NCI-H460 (cell line): ENCODE measurements around the gene OPA1. TPM values are rescaled to one million over a fixed set of nuclear protein-coding genes. Genes with fewer than 3 reads are reported as not detected.
A peak's percentile ranks its signal among the peaks of the same experiment; 100 is the strongest.

Experiments
- DNase-seq: peaks from one replicate; pipeline ENCODE4 v3.0.0-alpha.2; 2016; ENCODE audit warnings: low read depth; ENCODE audit errors: extremely low read depth
- polyA plus RNA-seq: library from polyadenylated mRNA; depleted of rRNA; stranded (reverse); fragments of >200 nt; gene quantifications from 2 replicates; pipeline ENCODE4 v1.2.3, GENCODE V29; 2014; cell fraction: nucleus; rRNA removed
- total RNA-seq: library from RNA; depleted of rRNA; stranded (reverse); fragments of >200 nt; shearing (Covaris generic); gene quantifications from 2 replicates; pipeline ENCODE4 v1.2.3, GENCODE V29; 2014; rRNA removed

OPA1 gene
- 53.6 and 56.0 TPM in 2 replicates for total RNA-seq
- polyA plus RNA-seq, result 48.0 and 53.6 TPM in 2 replicates

- DNase-seq, result peak; percentile 96
These were observed at the start of gene OPA1 for GRCh38 chr3:193592841-193593667. OPA1 (plus strand) TSS chr3:193593208; CDS start chr3:193593378, 170 bp downstream.

DNA sequence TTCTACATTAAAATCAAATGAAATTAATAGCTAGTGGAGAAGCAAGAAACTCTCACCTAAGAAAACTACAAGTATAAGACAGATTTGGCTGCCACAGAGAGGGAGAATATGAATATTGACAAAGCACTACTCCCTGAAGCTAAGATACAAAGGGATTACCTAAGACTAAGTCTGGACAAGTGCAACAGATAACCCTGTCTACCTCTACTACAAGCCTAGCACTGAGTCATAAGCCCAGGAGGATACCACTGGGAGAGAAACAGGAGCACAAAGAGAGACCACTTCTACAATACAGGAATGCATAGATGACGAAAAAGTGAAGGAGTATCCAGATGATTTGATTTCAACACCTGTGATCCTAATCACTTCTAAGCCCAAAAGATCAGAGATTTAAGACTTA, 48.7 kb upstream of the OPA1 start:
- no peak for DNase-seq

GRCh38 chr3:193545304-193545703, 47.7 kb upstream of the OPA1 start:
- DNase-seq, result no peak

GRCh38 chr3:193546129-193546528, 46.9 kb upstream of the OPA1 start:
- DNase-seq, result no peak

GRCh38 chr3:193548406-193548805, 44.6 kb upstream of the OPA1 start:
- DNase-seq, result no peak

- no peak for DNase-seq
These were observed 40.1 kb upstream of the OPA1 start for GRCh38 chr3:193552923-193553322.

DNA sequence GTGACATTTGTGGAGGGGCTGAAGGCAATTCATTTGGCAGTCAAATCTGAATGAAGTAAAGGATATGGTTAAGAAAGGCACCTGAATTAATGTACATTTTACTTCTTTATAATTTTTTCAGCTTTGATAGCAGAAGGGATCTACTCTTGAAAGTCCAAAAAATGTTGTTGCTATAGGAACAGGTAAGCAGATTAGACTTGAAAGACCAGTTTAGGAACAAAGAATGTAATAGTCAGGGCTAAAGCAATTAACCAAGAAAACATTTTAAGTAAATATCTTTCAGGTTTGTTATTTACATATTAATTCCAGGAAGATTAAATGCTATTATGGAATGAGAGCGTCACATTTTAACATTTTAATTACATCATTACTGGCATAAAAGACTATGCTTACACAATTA, 39.4 kb upstream of the OPA1 start:
- DNase-seq, result no peak

DNA sequence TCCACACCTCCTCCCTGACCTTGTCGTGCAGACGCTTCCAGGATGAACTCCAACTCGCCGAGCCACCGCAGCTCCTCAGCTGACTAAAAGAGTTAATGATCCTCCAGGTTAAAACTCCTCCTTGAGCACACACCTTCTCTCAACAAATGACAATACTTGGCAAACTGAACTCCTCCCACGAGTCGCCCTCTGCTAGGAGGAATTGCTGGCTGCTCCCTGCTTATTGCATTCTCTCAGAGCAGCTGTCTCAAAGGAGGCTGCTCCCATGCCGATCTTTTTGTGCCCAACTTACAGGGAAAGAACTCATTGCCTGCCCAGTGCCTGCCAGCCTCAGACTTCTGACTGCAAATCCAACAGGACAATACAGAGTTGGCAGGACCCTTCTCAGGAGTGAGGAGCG, 38.2 kb upstream of the OPA1 start, which contains the start of gene ATP13A4:
Gene ATP13A4 (minus strand): TSS at position 85 of the 400 bp plus-strand sequence. CDS start 96 bp downstream, outside the sequence.
- no peak for DNase-seq

DNA sequence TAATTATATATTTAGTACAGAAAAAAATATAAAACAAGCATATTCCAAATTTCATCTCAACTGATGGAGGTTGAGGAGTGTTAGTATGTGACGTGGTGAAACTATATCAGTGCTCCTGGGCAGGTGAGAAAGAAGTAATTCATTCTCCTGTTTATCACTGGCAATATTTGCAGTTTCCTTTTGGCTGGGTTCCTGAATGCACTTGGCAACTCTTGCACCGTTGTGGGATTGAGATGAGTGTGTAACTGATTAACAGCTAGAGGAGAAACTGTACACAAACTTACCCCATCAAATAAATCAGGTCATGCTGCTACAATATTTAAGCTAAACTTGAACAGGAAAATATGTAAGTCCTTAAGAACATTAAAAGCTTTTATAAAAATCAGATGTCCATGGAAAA, 36.2 kb upstream of the OPA1 start:
- no peak for DNase-seq

DNA sequence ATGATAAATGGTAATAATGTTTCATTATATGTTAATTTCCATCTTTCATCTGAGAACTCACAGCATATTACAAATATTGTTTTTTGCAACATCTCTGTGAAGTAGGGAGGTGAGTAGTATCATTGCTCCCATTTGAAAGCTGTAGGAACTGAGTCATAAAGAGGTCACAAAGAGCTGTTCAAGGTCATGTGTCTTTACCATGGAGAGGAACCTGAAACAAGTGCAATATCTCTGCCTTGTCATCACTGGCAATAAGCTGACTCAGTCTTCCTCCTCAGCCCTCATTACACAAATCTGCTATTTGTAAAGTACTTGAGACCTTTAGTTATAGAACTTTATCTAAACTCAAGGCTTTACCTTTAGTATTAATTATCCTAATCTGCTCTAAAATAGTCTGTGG, 33.9 kb upstream of the OPA1 start:
- DNase-seq, result no peak

DNA sequence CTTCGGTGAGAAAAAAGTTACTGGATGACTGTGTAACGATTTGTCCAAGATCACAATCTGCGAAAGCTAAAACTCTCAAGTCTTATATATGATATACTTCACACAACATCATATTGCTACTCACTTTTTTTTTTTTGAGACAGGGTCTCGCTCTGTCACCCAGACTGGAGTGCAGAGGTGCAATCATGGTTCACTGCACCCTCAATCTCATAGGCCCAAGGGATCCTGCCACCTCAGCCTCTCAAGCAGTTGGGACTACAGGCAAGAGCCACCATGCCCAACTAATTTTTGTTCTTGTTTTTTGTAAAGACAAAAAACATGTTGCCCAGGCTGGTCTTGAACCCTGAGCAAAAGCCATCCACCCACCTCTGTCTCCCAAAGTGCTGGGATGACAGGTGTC, 32.9 kb upstream of the OPA1 start:
- DNase-seq, result no peak

GRCh38 chr3:193560870-193561269, 32.1 kb upstream of the OPA1 start:
- DNase-seq, result no peak

DNA sequence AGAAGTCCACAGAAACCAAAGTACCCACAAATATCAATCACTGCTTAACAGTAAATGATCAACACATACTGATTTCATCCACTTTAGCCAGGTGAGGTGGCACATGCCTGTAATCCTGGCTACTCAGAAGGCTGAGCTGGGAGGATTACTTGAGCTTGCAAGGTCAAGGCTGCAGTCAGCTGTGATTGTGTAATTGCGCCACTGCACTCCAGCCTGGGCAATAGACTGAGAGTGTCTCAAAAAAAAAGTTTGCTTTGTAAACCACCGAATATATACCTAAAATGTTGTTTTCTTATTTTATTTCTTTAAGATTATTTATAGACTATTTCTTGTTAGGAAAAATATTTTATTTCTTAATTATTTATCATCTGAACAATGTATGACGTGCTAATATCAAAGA, 29.6 kb upstream of the OPA1 start:
- DNase-seq, result no peak

DNA sequence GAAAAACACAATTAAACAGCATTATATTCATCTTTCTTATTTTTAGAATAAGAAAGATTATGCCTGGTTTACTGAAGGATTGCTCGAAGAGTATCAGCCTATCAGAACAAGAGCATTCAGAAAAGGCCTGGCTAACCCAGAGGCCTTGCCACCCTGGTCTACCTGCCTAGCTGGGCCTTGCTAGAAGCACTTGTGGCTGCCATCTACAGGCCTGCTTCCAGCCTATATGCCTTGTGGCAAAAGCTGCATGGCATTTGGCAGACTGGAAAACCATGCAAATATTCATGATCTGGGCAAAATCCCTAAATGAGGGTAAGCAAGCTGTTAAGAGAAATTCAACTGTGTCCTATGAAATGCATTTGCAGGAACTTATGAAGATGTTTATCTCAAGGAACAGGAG, 29.0 kb upstream of the OPA1 start:
- DNase-seq, result peak; percentile 15

- no peak for DNase-seq
These were observed 23.9 kb upstream of the OPA1 start for GRCh38 chr3:193569119-193569518.

DNA sequence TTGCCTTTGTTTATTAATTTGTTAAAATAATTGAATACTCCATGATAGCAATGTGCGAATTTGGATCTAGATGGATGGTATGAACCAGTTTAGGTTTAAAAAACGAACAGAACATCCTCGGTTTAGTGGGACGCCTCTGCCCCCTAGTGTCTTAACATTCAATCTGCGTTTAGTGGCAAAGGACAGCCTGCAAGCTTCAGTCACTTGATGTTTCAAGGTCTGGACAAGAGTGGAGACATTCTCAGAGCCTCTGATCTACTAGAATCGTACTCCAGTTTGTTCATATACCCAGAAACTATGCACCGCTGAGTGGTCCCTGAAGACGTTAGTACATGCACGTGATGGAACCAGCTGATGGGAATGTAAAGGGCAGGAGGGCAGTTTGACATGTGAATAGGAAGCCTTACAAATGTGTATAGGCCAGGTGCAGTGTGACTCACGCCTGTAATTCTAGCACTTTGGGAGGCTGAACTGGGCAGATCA, 20.5 kb upstream of the OPA1 start:
- DNase-seq, result peak; percentile 54

GRCh38 chr3:193573403-193574191, 19.4 kb upstream of the OPA1 start:
- DNase-seq, result no peak

DNA sequence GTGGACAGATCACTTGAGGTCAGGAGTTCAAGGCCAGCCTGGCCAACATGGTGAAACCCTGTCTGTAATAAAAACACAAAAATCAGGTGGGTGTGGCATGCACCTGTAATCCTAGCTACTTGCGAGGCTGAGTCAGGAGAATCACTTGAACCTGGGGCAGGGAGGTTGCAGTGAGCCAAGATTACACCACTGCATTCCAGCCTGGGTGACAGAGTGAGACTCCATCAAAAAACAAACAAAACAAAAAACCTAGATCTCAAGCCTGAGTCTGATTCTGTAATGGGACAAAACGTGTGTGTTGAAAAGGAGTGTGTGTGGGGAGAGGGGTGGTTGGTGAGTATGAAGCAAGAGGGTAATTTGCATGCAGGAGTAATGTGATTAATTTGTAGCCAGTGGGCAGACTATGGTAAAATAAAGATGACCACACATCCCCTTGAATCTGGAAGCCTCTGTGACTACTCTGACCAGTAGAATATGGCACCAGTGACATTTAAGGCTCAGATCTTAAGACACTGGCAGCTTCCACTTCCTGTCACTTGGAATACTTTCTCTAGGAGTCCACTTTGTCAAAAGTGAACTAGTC, 18.4 kb upstream of the OPA1 start:
- DNase-seq, result no peak

DNA sequence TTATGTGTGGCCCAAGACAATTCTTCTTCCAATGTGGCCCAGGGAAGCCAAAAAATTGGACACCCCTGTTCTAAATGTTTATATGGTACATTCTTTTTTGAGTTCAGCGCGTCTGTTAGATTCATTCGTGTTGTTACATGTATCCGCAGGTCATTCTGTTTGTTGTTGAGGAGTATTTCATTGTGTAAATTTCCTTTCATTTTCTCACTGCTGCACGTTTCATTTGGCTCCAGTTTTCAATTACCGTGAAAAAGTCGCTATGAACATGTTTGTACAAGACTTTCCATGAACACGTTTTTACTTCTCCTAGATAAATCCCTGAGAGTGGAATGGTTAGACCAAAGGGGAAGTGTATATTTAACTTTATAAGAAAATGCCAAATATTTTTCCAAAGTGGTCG, 7.5 kb upstream of the OPA1 start:
- no peak for DNase-seq

GRCh38 chr3:193586526-193586925, 6.5 kb upstream of the OPA1 start:
- DNase-seq, result no peak

GRCh38 chr3:193589129-193589528, 3.9 kb upstream of the OPA1 start:
- no peak for DNase-seq
